WTC11 (cell line): ENCODE results near the gene UBXN2A. TPM values are rescaled to one million over a fixed set of nuclear protein-coding genes. Genes with fewer than 3 reads are reported as not detected.

Source experiments
- ATAC-seq: fragments of 200-7000 bp; cut with Tn5 transposase; 2 replicates; pipeline ENCODE4 v1.10.0; 2021; ENCODE audit warnings: mild to moderate bottlenecking, moderate library complexity
- CTCF ChIA-PET: fragments of 300-600 bp; sonication (Branson Sonifier 250); formaldehyde crosslinking; loops from one replicate; lab custom pipeline; 2021; ENCODE audit warnings: antibody characterized with exemption; lab: Charles Lee
- POLR2A ChIA-PET: fragments of 350-600 bp; sonication (Branson Sonifier 250); formaldehyde crosslinking; loops from one replicate; lab custom pipeline; 2021; ENCODE audit warnings: antibody characterized with exemption; lab: Charles Lee
- DNase-seq: peaks from one replicate; pipeline ENCODE4 v3.0.0; 2021; ENCODE audit warnings: low spot score
- H3K27ac Mint-ChIP-seq: 2 replicates; pipeline ENCODE4 v1.8.0; 2021; ENCODE audit warnings: mixed read lengths
- H3K27me3 Mint-ChIP-seq: 2 replicates; pipeline ENCODE4 v1.8.0; 2021; ENCODE audit warnings: low read depth, mild to moderate bottlenecking, moderate library complexity, mixed read lengths
- H3K36me3 Mint-ChIP-seq: 2 replicates; pipeline ENCODE4 v1.8.0; 2021; ENCODE audit warnings: mixed read lengths
- H3K4me1 Mint-ChIP-seq: 2 replicates; pipeline ENCODE4 v1.8.0; 2022; ENCODE audit warnings: mixed read lengths
- H3K4me3 Mint-ChIP-seq: 2 replicates; pipeline ENCODE4 v1.8.0; 2021; ENCODE audit warnings: mild to moderate bottlenecking, moderate library complexity, mixed read lengths
- H3K9me3 Mint-ChIP-seq: 2 replicates; pipeline ENCODE4 v1.8.0; 2021; ENCODE audit warnings: mixed read lengths
- AFF4 ChIP-seq: sonication (generic); formaldehyde crosslinking; IDR thresholded peaks from 2 replicates; pipeline ENCODE4 v1.8.1; 2023; ENCODE audit warnings: mild to moderate bottlenecking, missing genetic modification reagents, borderline replicate concordance
- CBFB ChIP-seq: sonication (generic); formaldehyde crosslinking; IDR thresholded peaks from 2 replicates; pipeline ENCODE4 v1.8.1; 2022; ENCODE audit warnings: mild to moderate bottlenecking, low read depth, missing genetic modification reagents
- ERG ChIP-seq: fragments of 250-450 bp; sonication (Bioruptor Pico); IDR thresholded peaks from 2 replicates; pipeline ENCODE4 v1.8.0; 2021; ENCODE audit warnings: mild to moderate bottlenecking
- FOXJ3 ChIP-seq: sonication (generic); formaldehyde crosslinking; IDR thresholded peaks from 2 replicates; pipeline ENCODE4 v1.9.0; 2021; ENCODE audit warnings: missing genetic modification reagents, mild to moderate bottlenecking, borderline replicate concordance
- HMGXB4 ChIP-seq: sonication (generic); formaldehyde crosslinking; IDR thresholded peaks from 2 replicates; pipeline ENCODE4 v1.8.1; 2023; ENCODE audit warnings: mild to moderate bottlenecking, moderate library complexity, missing genetic modification reagents
- JUN ChIP-seq: sonication (generic); formaldehyde crosslinking; IDR thresholded peaks from 2 replicates; pipeline ENCODE4 v1.8.0; 2023; ENCODE audit warnings: mild to moderate bottlenecking, missing genetic modification reagents
- NR2C2 ChIP-seq: sonication (generic); formaldehyde crosslinking; IDR thresholded peaks from 2 replicates; pipeline ENCODE4 v1.8.0; 2022; ENCODE audit warnings: mild to moderate bottlenecking, missing genetic modification reagents
- PRDM15 ChIP-seq: sonication (generic); formaldehyde crosslinking; IDR thresholded peaks from 2 replicates; pipeline ENCODE4 v1.8.0; 2022; ENCODE audit warnings: missing genetic modification reagents
- PRRX2 ChIP-seq: fragments of 250-450 bp; sonication (Bioruptor Pico); IDR thresholded peaks from 2 replicates; pipeline ENCODE4 v1.8.0; 2021; ENCODE audit warnings: mild to moderate bottlenecking
- RORB ChIP-seq: fragments of 250-450 bp; sonication (Bioruptor Pico); IDR thresholded peaks from 2 replicates; pipeline ENCODE4 v1.9.0; 2021; ENCODE audit warnings: mild to moderate bottlenecking
- SOX15 ChIP-seq: fragments of 250-450 bp; sonication (Bioruptor Pico); IDR thresholded peaks from 2 replicates; pipeline ENCODE4 v1.9.0; 2021; ENCODE audit warnings: mild to moderate bottlenecking
- TEAD1 ChIP-seq: sonication (generic); formaldehyde crosslinking; IDR thresholded peaks from 2 replicates; pipeline ENCODE4 v1.8.0; 2022; ENCODE audit warnings: mild to moderate bottlenecking, missing genetic modification reagents
- TP53 ChIP-seq: sonication (generic); formaldehyde crosslinking; IDR thresholded peaks from 2 replicates; pipeline ENCODE4 v1.8.1; 2023; ENCODE audit warnings: mild to moderate bottlenecking, missing genetic modification reagents
- ZNF121 ChIP-seq: sonication (generic); formaldehyde crosslinking; IDR thresholded peaks from 2 replicates; pipeline ENCODE4 v1.8.0; 2023; ENCODE audit warnings: missing genetic modification reagents
- ZNF219 ChIP-seq: sonication (generic); formaldehyde crosslinking; IDR thresholded peaks from 2 replicates; pipeline ENCODE4 v1.8.0; 2023; ENCODE audit warnings: missing genetic modification reagents, mild to moderate bottlenecking, borderline replicate concordance
- ZNF317 ChIP-seq: sonication (generic); formaldehyde crosslinking; IDR thresholded peaks from 2 replicates; pipeline ENCODE4 v1.8.1; 2023; ENCODE audit warnings: low read depth, mild to moderate bottlenecking, moderate library complexity, missing genetic modification reagents, borderline replicate concordance
- ZNF396 ChIP-seq: fragments of 250-450 bp; sonication (Bioruptor Pico); IDR thresholded peaks from 2 replicates; pipeline ENCODE4 v1.8.0; 2021; ENCODE audit warnings: mild to moderate bottlenecking, moderate library complexity, borderline replicate concordance
- ZNF423 ChIP-seq: fragments of 250-450 bp; sonication (Bioruptor Pico); IDR thresholded peaks from 2 replicates; pipeline ENCODE4 v2.1.2; 2022; ENCODE audit warnings: mild to moderate bottlenecking, moderate library complexity
- ZNF512 ChIP-seq: sonication (generic); formaldehyde crosslinking; IDR thresholded peaks from 2 replicates; pipeline ENCODE4 v1.8.1; 2022; ENCODE audit warnings: missing genetic modification reagents, borderline replicate concordance
- total RNA-seq: library from RNA; stranded (reverse); gene quantifications from 3 replicates; pipeline ENCODE4 v1.2.3, GENCODE V29; 2021

UBXN2A gene
- total RNA-seq, 1 experiment from 2014 or later = 16.8 TPM

- Mint-ChIP-seq H3K27ac (no peak overlapping the region), H3K36me3 (peaks cover 8% of the 10 kb centered on the region; the same call in 1 of the 2 replicates), H3K27me3 (no peaks in the 10 kb centered on the region), H3K4me1 (peaks cover 22% of the 10 kb centered on the region), H3K4me3 (no peak overlapping the region), H3K9me3 (no peaks in the 10 kb centered on the region)
- peak; percentile 0; the same call in 1 of the 2 replicates for ATAC-seq
- CTCF ChIA-PET = interaction anchor here (1.4 to 2.5 kb wide), 5 partner anchors 10 to 123 kb away, joined by 3 to 10 read pairs (median 5); partner anchors contain the start of genes ATAD2B and TP53I3
- POLR2A ChIA-PET = interaction anchor here (0.7 to 1.5 kb wide), 4 partner anchors 24 to 153 kb away, joined by 3 to 10 read pairs (median 3); no protein-coding TSS in a partner anchor
- DNase-seq = peak; percentile 56
- TF ChIP-seq PRDM15 (CRISPR knock-in tag) (peak; percentile 43; the same call in 1 of the 2 replicates), ERG (CRISPR knock-in tag) (no peak), RORB (CRISPR knock-in tag) (no peak), ZNF317 (CRISPR knock-in tag) (0 out of 2 replicates have a peak, but pooled peaks have one; percentile 18), ZNF423 (CRISPR knock-in tag) (peak; percentile 81), ZNF121 (CRISPR knock-in tag) (no peak), JUN (CRISPR knock-in tag) (no peak), HMGXB4 (CRISPR knock-in tag) (peak; percentile 15; the same call in 1 of the 2 replicates), ZNF219 (CRISPR knock-in tag) (no peak), PRRX2 (CRISPR knock-in tag) (no peak), TEAD1 (CRISPR knock-in tag) (no peak), SOX15 (CRISPR knock-in tag) (no peak), ZNF396 (no peak), CBFB (CRISPR knock-in tag) (no peak)
These were observed 110.0 kb downstream of the UBXN2A start for GRCh38 chr2:24050041-24050979.

- no peak for ATAC-seq
- H3K27me3 Mint-ChIP-seq = no peaks in the 10 kb centered on the region
- H3K4me3 Mint-ChIP-seq = no peak overlapping the region
- no peak overlapping the region for H3K27ac Mint-ChIP-seq
- H3K4me1 Mint-ChIP-seq = peaks cover 12% of the 10 kb centered on the region
- H3K36me3 Mint-ChIP-seq = peaks cover 21% of the 10 kb centered on the region
- H3K9me3 Mint-ChIP-seq = no peaks in the 10 kb centered on the region
- POLR2A ChIA-PET = no interaction called here
- CTCF ChIA-PET = interaction anchor here (1.6 to 2.3 kb wide), 2 partner anchors 8 to 32 kb away, joined by 5 to 6 read pairs; partner anchors contain the start of gene TP53I3
- no peak for TF ChIP-seq TP53 (CRISPR knock-in tag)
- TF ChIP-seq CBFB (CRISPR knock-in tag) = no peak
- TF ChIP-seq AFF4 = no peak
- no peak for TF ChIP-seq ZNF512
- no peak for TF ChIP-seq FOXJ3 (CRISPR knock-in tag)
- no peak for TF ChIP-seq NR2C2 (CRISPR knock-in tag)
- DNase-seq = no peak
These were observed 111.6 kb downstream of the UBXN2A start for GRCh38 chr2:24051833-24052232.
